Measurements from ENCODE around the gene MLLT3. TPM values are rescaled to one million over a fixed set of nuclear protein-coding genes. Genes with fewer than 3 reads are reported as not detected.

MLLT3 gene
- total and polyA plus RNA-seq, 8 donors = 6.5 to 48.7 (median 24.4) TPM

- Histone ChIP-seq H3K4me1 (peaks cover 0 to 45% (median 8%) of the 10 kb centered on the region in 4 donors), H3K27me3 (no peaks in the 10 kb centered on the region), H3K9me3 (no peaks in the 10 kb centered on the region), H3K4me3 (no peak overlapping the region), H3K27ac (no peak overlapping the region), H3K36me3 (no peaks in the 10 kb centered on the region)
- intact Hi-C loops (cut with DNase I; ENCODE audit: low total_unique reads) = no loop called here
- peak in 1 of 2 donors; percentile 9 for DNase-seq
- TF ChIP-seq EP300 (IDR thresholded peaks at IDR 0.05) (no peak), POLR2AphosphoS5 (IDR thresholded peaks at IDR 0.05) (no peak), CTCF (IDR thresholded peaks at IDR 0.05) (no peak), POLR2A (IDR thresholded peaks at IDR 0.05) (no peak)
- 36 to 58% (median 52%) methylated on average over 2 of the region's 2 CpGs for WGBS, 5 donors
These were observed 28.8 kb downstream of the MLLT3 start for GRCh38 chr9:20593537-20593936.

- no peak for TF ChIP-seq POLR2AphosphoS5 (IDR thresholded peaks at IDR 0.05)
- TF ChIP-seq POLR2A (IDR thresholded peaks at IDR 0.05) = no peak
- no peak for TF ChIP-seq EP300 (IDR thresholded peaks at IDR 0.05)
- no peak for TF ChIP-seq CTCF (IDR thresholded peaks at IDR 0.05)
- Histone ChIP-seq H3K4me1 (peaks cover 0 to 43% (median 6%) of the 10 kb centered on the region in 4 donors), H3K9me3 (no peaks in the 10 kb centered on the region), H3K4me3 (no peak overlapping the region), H3K27me3 (no peaks in the 10 kb centered on the region), H3K27ac (no peak overlapping the region), H3K36me3 (no peaks in the 10 kb centered on the region)
- intact Hi-C loops (cut with DNase I; ENCODE audit: low total_unique reads) = no loop called here
- WGBS, 5 donors = 50 to 64% (median 60%) methylated on average over 5 of the region's 5 CpGs
- DNase-seq = no peak
These were observed 29.2 kb downstream of the MLLT3 start for GRCh38 chr9:20593105-20593504.

GRCh38 chr9:20592673-20593072, 29.6 kb downstream of the MLLT3 start:
- no peak for DNase-seq
- TF ChIP-seq EP300 (IDR thresholded peaks at IDR 0.05) = no peak
- no peak for TF ChIP-seq POLR2A (IDR thresholded peaks at IDR 0.05)
- TF ChIP-seq POLR2AphosphoS5 (IDR thresholded peaks at IDR 0.05) = no peak
- TF ChIP-seq CTCF (IDR thresholded peaks at IDR 0.05) = no peak
- Histone ChIP-seq H3K27me3 (no peaks in the 10 kb centered on the region), H3K27ac (no peak overlapping the region), H3K4me1 (peaks cover 0 to 38% (median 4%) of the 10 kb centered on the region in 4 donors), H3K36me3 (no peaks in the 10 kb centered on the region), H3K9me3 (no peaks in the 10 kb centered on the region), H3K4me3 (no peak overlapping the region)
- intact Hi-C loops (cut with DNase I; ENCODE audit: low total_unique reads) = no loop called here
- WGBS, 5 donors = 50 to 86% (median 71%) methylated on average over 1 of the region's 1 CpG

- Histone ChIP-seq H3K36me3 (no peaks in the 10 kb centered on the region), H3K9me3 (no peaks in the 10 kb centered on the region), H3K4me3 (no peak overlapping the region), H3K4me1 (peaks cover 0 to 32% (median 4%) of the 10 kb centered on the region in 4 donors), H3K27ac (no peak overlapping the region), H3K27me3 (no peaks in the 10 kb centered on the region)
- intact Hi-C loops (cut with DNase I; ENCODE audit: low total_unique reads) = no loop called here
- no peak for DNase-seq
- no peak for TF ChIP-seq POLR2A (IDR thresholded peaks at IDR 0.05)
- no peak for TF ChIP-seq EP300 (IDR thresholded peaks at IDR 0.05)
- TF ChIP-seq POLR2AphosphoS5 (IDR thresholded peaks at IDR 0.05) = no peak
- no peak for TF ChIP-seq CTCF (IDR thresholded peaks at IDR 0.05)
- WGBS, 5 donors = 79 to 85% (median 80%) methylated on average over 4 of the region's 4 CpGs
These were observed 31.1 kb downstream of the MLLT3 start for GRCh38 chr9:20591223-20591622.
